SJCRH30 (cell line): ENCODE data around the gene RAET1E. TPM values are rescaled to one million over a fixed set of nuclear protein-coding genes. Genes with fewer than 3 reads are reported as not detected.
"Not testable (repeated sequence)": the region's sequence is repeated elsewhere in the genome, so short reads cannot be mapped to it uniquely, and the experiment has no call there.

ENCODE experiments used
- DNase-seq, 2 experiments: peaks; one replicate each; pipeline ENCODE4 v3.0.0-alpha.2; 2015 to 2020
- H3K27ac ChIP-seq: fragments of 250-450 bp; sonication (Bioruptor Pico); 2 replicates; pipeline ENCODE4 v1.5.1; 2020; ENCODE audit warnings: mild to moderate bottlenecking, moderate library complexity
- H3K27me3 ChIP-seq: fragments of 250-450 bp; sonication (Bioruptor Pico); 2 replicates; pipeline ENCODE4 v1.5.1; 2020; ENCODE audit warnings: mild to moderate bottlenecking, moderate library complexity
- H3K36me3 ChIP-seq: fragments of 250-450 bp; sonication (Bioruptor Pico); 2 replicates; pipeline ENCODE4 v1.5.1; 2020; ENCODE audit warnings: mild to moderate bottlenecking, moderate library complexity
- H3K4me1 ChIP-seq: fragments of 250-450 bp; sonication (Bioruptor Pico); 2 replicates; pipeline ENCODE4 v1.5.1; 2020; ENCODE audit warnings: mild to moderate bottlenecking, moderate library complexity
- H3K4me3 ChIP-seq: fragments of 250-450 bp; sonication (Bioruptor Pico); 2 replicates; pipeline ENCODE4 v1.5.1; 2020; ENCODE audit warnings: mild to moderate bottlenecking, moderate library complexity
- H3K9me3 ChIP-seq: fragments of 250-450 bp; sonication (Bioruptor Pico); replicated peaks from 2 replicates; pipeline ENCODE4 v1.5.1; 2020; ENCODE audit warnings: mild to moderate bottlenecking, moderate library complexity
- total RNA-seq: library from RNA; depleted of rRNA; stranded (reverse); fragments of >200 nt; shearing (Covaris generic); gene quantifications from 2 replicates; pipeline ENCODE4 v1.2.3, GENCODE V29; 2014

Gene RAET1E
- total RNA-seq, 1 experiment from 2014 or later = not detected

GRCh38 chr6:149935246-149935645, 37.3 kb upstream of the RAET1E start:
- Histone ChIP-seq H3K4me3 (no peak overlapping the region), H3K4me1 (no peaks in the 10 kb centered on the region), H3K27ac (no peak overlapping the region), H3K27me3 (peaks cover 35% of the 10 kb centered on the region), H3K9me3 (no peaks in the 10 kb centered on the region), H3K36me3 (no peaks in the 10 kb centered on the region)
- DNase-seq = no peak

DNA sequence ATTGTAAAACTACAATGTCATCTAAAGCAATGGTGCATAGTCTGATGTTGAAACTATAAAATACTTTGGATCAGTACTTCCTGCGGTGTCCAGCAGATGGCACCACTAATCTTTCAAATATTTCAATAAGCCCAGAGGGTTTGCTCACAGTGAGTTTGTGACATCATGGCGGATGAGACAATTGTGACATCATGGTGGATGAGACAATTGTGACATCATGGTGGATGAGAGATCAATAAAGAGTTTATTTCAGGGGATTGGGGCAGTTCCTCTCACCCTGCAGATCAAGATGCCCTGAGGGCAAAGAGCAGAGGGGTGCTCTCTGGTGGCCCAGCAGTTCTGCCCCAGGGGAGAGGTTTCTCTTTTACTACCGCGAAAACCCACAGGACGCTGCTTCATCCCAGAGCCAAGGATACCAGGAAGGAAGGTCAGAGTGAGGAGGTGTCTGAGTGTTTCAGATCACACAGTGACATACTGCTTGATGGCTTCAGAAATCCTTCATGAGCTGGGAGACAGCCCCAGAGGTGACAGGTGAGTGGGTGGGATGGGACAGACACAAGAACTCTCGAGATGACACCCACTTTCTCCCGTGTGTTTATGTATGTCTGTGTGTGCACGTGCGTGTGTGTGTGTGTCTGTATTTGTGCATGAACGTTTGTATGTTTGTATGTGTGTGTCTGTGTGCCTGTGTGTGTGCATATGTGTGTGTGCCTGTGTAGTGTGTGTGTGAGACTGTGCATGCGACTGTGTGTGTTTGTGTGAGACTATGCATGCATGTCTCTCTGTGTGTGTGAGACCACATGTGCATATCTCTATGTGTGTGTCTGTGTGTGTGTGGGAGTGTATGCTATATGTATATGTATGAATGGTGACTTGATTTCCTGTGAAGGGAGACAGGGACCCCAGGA, 36.6 kb upstream of the RAET1E start:
- peaks cover 35% of the 10 kb centered on the region for H3K27me3 ChIP-seq
- no peaks in the 10 kb centered on the region for H3K36me3 ChIP-seq
- DNase-seq = peak; percentile 64 to 87
- H3K9me3 ChIP-seq = no peaks in the 10 kb centered on the region
- no peak overlapping the region for H3K4me3 ChIP-seq
- no peaks in the 10 kb centered on the region for H3K4me1 ChIP-seq
- H3K27ac ChIP-seq = no peak overlapping the region

DNA sequence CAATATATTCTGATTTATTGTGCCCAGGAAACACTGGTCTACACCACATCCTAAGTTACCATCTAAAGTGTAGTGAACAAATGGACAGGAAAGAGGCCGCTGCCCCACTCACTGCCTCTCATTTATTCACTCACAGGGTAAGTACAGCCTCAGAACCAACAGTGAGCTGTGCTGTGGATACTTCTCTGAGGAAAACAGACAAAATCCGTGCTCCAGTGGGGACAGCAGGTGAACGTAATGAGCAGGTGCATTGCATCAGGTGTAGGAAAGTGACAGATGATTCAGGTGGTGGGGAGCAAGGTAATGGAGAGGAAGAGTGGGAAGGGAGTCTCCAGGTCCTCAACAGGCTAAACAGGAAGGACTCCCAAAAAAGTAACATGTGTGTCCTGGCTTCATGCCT, 35.5 kb upstream of the RAET1E start:
- Histone ChIP-seq H3K4me3 (no peak overlapping the region), H3K4me1 (no peaks in the 10 kb centered on the region), H3K9me3 (no peaks in the 10 kb centered on the region), H3K36me3 (no peaks in the 10 kb centered on the region), H3K27me3 (peaks cover 25% of the 10 kb centered on the region), H3K27ac (no peak overlapping the region)
- DNase-seq = no peak

- H3K27me3 ChIP-seq = peaks cover 22% of the 10 kb centered on the region
- H3K9me3 ChIP-seq = no peaks in the 10 kb centered on the region
- DNase-seq = no peak
Measured at GRCh38 chr6:149933036-149933435, 35.1 kb upstream of the RAET1E start.

GRCh38 chr6:149931501-149931900, 33.6 kb upstream of the RAET1E start:
- DNase-seq = no peak
- H3K36me3 ChIP-seq = no peaks in the 10 kb centered on the region
- no peaks in the 10 kb centered on the region for H3K9me3 ChIP-seq
- H3K4me3 ChIP-seq = no peak overlapping the region
- H3K27ac ChIP-seq = no peak overlapping the region
- H3K27me3 ChIP-seq = peaks cover 22% of the 10 kb centered on the region
- H3K4me1 ChIP-seq = no peaks in the 10 kb centered on the region

More at GRCh38 chr6:149933036-149933435, 35.1 kb upstream of the RAET1E start:
- Histone ChIP-seq H3K36me3 (no peaks in the 10 kb centered on the region), H3K4me3 (no peak overlapping the region), H3K27ac (no peak overlapping the region), H3K4me1 (no peaks in the 10 kb centered on the region)

GRCh38 chr6:149929422-149929821, 31.5 kb upstream of the RAET1E start:
- DNase-seq = peak in 1 of 2 experiments; percentile 48
- H3K27ac ChIP-seq = no peak overlapping the region
- H3K9me3 ChIP-seq = no peaks in the 10 kb centered on the region
- peaks cover 17% of the 10 kb centered on the region for H3K27me3 ChIP-seq
- no peaks in the 10 kb centered on the region for H3K36me3 ChIP-seq
- no peak overlapping the region for H3K4me3 ChIP-seq
- peaks cover 3% of the 10 kb centered on the region; the same call in 1 of the 2 replicates for H3K4me1 ChIP-seq

DNA sequence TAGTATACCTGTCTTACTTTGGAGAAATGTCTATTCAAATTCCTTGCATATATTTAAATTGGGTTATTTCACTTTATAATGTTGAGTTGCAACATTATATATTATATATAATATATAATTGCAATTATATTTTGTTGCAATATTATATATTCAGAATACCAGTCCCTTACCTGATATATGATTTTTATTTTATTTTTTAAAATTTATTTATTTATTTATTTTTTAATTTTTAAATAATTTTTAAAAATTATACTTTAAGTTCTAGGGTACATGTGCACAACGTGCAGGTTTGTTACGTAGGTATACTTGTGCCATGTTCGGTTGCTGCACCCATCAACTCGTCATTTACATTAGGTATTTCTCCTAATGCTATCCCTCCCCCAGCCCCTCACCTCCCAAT, 29.1 kb upstream of the RAET1E start:
- H3K27ac ChIP-seq, H3K4me3 ChIP-seq, H3K9me3 ChIP-seq, H3K36me3 ChIP-seq, DNase-seq, H3K4me1 ChIP-seq: not testable (repeated sequence)
- peaks cover 12% of the 10 kb centered on the region for H3K27me3 ChIP-seq

GRCh38 chr6:149925974-149926777, 28.3 kb upstream of the RAET1E start:
- Histone ChIP-seq H3K27me3 (peaks cover 10% of the 10 kb centered on the region), H3K27ac (no peak overlapping the region), H3K9me3 (no peaks in the 10 kb centered on the region), H3K4me3 (peak overlapping the region; percentile 48), H3K4me1 (peaks cover 3% of the 10 kb centered on the region; the same call in 1 of the 2 replicates), H3K36me3 (no peaks in the 10 kb centered on the region)
- peak; percentile 91 to 95 for DNase-seq

DNA sequence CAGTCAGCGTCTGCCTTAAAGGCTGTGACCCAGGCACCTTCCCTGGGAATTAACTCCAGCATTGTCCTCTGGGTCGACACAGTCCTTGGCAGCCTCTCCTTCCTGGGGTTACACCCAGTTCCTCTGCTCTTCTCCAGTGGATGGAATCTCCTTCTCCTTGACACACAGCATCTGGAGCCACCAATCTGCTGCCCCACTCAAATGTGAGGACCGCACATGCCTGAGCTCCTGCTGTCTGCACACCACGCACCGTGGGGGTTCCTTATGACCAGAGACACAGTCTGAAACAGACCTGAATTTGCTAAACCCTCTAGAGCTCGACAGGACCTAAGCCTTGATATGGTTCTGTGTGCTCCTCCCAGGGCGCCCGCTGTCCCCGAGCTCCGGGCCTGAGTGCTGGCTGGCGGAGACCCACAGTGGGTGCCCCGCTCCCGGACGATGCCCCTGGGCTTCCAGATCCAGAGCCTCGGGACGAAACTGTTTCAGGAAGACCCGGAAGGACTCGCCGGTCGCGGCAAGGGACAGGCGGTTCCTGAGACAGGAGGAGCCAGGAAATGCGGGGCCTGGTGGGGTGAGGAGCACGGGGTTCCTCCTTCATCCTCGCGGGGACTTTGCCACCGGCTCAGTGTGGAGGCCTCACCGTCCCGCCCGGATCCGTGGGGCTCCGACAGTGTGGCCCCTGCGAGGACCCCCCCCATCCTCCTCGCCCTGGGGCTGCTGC, 27.5 kb upstream of the RAET1E start:
- peaks cover 3% of the 10 kb centered on the region; the same call in 1 of the 2 replicates for H3K4me1 ChIP-seq
- no peak for DNase-seq
- peaks cover 12% of the 10 kb centered on the region for H3K27me3 ChIP-seq
- no peaks in the 10 kb centered on the region for H3K9me3 ChIP-seq
- peak overlapping the region; percentile 48 for H3K4me3 ChIP-seq
- H3K36me3 ChIP-seq = no peaks in the 10 kb centered on the region
- H3K27ac ChIP-seq = no peak overlapping the region

DNA sequence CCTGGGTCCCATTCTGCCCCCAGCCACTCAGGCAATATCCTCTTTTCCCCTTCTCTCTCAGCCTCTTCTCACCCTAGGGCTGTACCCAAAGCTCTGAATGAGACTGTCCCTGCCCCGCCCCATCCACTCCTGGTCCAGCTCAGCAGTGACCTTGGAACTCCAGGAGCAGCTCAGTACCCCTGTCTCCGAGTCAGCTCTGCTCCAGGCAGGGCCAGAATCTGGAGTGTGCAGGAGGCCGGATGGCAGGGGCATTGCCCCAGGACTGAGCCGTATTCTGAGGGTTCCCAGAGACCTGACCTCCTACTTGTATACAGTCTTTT, 27.0 kb upstream of the RAET1E start:
- H3K27ac ChIP-seq = no peak overlapping the region
- peaks cover 3% of the 10 kb centered on the region; the same call in 1 of the 2 replicates for H3K4me1 ChIP-seq
- DNase-seq = no peak
- peaks cover 9% of the 10 kb centered on the region for H3K27me3 ChIP-seq
- H3K36me3 ChIP-seq = no peaks in the 10 kb centered on the region
- H3K4me3 ChIP-seq = no peak overlapping the region
- H3K9me3 ChIP-seq = no peaks in the 10 kb centered on the region

DNA sequence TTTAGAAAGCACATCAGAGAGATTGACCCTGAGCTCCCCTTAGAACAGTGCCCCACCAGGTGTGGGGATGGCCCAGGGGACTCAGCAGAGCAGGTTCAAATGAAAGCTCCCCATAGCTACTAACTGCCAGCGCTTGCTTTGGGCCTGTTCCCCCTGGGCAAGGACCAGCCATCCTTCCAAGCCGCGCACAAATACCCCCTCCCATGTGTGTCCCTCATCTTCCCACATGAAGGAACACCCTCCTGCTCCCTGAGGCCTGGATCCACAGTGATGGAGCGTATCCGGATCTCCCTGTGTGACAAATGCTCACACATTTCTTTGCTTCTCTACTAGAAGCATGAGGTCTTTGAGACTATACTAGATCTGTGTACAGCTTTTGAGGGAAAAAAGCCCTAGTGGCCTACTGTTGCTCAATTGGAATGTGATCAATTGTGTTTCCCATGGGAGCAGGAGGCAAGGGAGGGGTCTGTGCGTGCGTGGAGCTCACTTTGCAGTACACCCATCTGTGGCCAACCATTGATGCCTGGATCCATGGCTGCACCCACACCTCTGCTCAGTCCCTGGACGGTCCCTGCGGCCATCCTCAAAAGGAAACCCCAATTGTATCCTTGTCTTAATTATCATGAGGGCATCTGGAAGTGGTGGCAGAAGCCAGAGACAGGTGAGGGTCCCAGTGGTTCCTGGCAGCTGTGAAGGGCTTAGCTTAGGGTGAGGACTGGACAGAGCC, 26.5 kb upstream of the RAET1E start:
- Histone ChIP-seq H3K9me3 (no peaks in the 10 kb centered on the region), H3K27me3 (peaks cover 5% of the 10 kb centered on the region; the same call in 1 of the 2 replicates), H3K36me3 (no peaks in the 10 kb centered on the region), H3K4me1 (peaks cover 3% of the 10 kb centered on the region; the same call in 1 of the 2 replicates), H3K4me3 (no peak overlapping the region), H3K27ac (no peak overlapping the region)
- DNase-seq = no peak

- Histone ChIP-seq H3K4me3 (peak overlapping the region; percentile 55), H3K27ac (no peak overlapping the region), H3K9me3 (no peaks in the 10 kb centered on the region), H3K4me1 (peaks cover 3% of the 10 kb centered on the region; the same call in 1 of the 2 replicates), H3K27me3 (peaks cover 5% of the 10 kb centered on the region; the same call in 1 of the 2 replicates), H3K36me3 (no peaks in the 10 kb centered on the region)
- no peak for DNase-seq
Measured at GRCh38 chr6:149923327-149923986, 25.5 kb upstream of the RAET1E start.

- peaks cover 5% of the 10 kb centered on the region; the same call in 1 of the 2 replicates for H3K27me3 ChIP-seq
- peak; percentile 93 to 94 for DNase-seq
- peak within 1 kb of the TSS; percentile 55 for H3K4me3 ChIP-seq
- no peaks in the 10 kb centered on the region for H3K36me3 ChIP-seq
- no peaks in the 10 kb centered on the region for H3K9me3 ChIP-seq
- peaks cover 3% of the 10 kb centered on the region; the same call in 1 of the 2 replicates for H3K4me1 ChIP-seq
- H3K27ac ChIP-seq = no peak within 1 kb of the TSS
Measured at GRCh38 chr6:149922642-149923326, 24.9 kb upstream of the RAET1E start, which contains the start of gene RAET1G. RAET1G (minus strand) TSS chr6:149923121; CDS start chr6:149923010, 111 bp downstream.
